Astrocyte (in vitro differentiated cells and primary cell): ENCODE data around the gene TNPO1.

Experiments
- EZH2 ChIP-seq: IDR thresholded peaks from 2 replicates; pipeline ENCODE4 v1.6.1; 2012; ENCODE audit warnings: mild to moderate bottlenecking, low read length, inconsistent platforms; ENCODE audit not compliant: insufficient read depth
- TF ChIP-seq, protein P1 (sequence below): IDR thresholded peaks from 2 replicates; pipeline ENCODE4 v1.5.1; 2011; ENCODE audit warnings: low read depth, mild to moderate bottlenecking, inconsistent platforms, low read length, moderate library complexity; ENCODE audit not compliant: insufficient read depth

DNA sequence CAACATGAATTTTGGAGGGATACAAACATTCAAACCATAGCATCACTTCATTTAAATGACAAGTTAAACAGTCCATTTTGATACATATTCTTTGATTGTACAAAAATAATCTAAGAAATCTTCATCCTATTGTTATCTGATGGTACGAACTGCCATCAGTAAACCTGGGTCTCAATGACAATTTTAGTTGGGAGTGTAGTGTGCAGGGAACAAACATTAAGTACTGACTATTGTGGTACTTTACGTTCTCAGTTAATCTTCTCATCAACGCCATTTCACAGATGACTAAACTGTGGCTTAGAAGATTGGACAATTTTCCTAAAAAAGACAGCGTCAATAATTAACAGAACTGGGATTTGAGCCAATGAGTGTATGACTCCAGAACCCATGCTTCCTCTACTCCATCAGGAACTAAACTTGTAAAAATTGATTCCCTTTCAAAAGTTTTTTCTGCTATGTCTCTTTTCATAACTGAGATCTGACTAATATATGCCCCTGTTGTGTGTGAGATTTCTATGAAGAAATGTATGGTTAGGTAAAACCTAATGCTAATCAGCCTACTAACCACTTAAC lies 21.1 kb downstream of the TNPO1 start:
- TF ChIP-seq, protein P1, sequence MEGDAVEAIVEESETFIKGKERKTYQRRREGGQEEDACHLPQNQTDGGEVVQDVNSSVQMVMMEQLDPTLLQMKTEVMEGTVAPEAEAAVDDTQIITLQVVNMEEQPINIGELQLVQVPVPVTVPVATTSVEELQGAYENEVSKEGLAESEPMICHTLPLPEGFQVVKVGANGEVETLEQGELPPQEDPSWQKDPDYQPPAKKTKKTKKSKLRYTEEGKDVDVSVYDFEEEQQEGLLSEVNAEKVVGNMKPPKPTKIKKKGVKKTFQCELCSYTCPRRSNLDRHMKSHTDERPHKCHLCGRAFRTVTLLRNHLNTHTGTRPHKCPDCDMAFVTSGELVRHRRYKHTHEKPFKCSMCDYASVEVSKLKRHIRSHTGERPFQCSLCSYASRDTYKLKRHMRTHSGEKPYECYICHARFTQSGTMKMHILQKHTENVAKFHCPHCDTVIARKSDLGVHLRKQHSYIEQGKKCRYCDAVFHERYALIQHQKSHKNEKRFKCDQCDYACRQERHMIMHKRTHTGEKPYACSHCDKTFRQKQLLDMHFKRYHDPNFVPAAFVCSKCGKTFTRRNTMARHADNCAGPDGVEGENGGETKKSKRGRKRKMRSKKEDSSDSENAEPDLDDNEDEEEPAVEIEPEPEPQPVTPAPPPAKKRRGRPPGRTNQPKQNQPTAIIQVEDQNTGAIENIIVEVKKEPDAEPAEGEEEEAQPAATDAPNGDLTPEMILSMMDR = no peak
- no peak for TF ChIP-seq EZH2
